RWPE1 (cell line): ENCODE results near the gene ELF4.
A peak's percentile ranks its signal among the peaks of the same experiment; 100 is the strongest.

ENCODE experiments used
- CTCF ChIA-PET: fragments of 350-600 bp; sonication (Branson Sonifier 250); formaldehyde crosslinking; extraction: SDS; loops from one replicate; lab custom pipeline; 2021; lab: Yijun Ruan, JAX
- POLR2A ChIA-PET: fragments of 400-600 bp; formaldehyde crosslinking; extraction: SDS; loops from one replicate; lab custom pipeline; 2020; ENCODE audit warnings: antibody characterized with exemption; ENCODE audit not compliant: low non-redundant PET; lab: Yijun Ruan, JAX
- DNase-seq: peaks from one replicate; pipeline ENCODE4 v3.0.0; 2012; ENCODE audit warnings: low spot score
- H3K27ac ChIP-seq: fragments of 450-650 bp; 2 replicates; pipeline ENCODE4 v1.5.1; 2017
- CTCF ChIP-seq: fragments of 450-650 bp; conservative IDR thresholded peaks from 2 replicates; pipeline ENCODE4 v1.5.1; 2017; ENCODE audit warnings: low read depth, mild to moderate bottlenecking

The ELF4 gene

DNA sequence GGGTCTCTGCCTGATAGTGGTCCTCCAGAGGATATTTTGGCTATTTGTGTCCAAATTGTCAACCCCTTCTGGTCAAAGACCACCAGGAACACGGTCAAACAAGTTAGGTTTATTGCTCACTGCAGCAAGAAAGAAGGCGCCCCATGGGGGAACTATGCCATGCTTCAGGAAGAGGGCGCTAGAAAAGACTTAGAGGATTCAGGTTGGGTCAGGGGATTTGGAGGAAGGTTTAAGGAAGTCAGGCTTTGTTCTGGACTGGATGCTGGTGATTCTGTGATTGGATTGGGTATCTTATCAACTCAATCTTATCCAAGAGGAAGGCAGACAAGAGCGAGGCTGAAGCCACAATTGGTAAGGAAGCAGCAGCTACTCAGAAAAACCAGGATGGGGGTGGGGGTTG, 14.3 kb upstream of the ELF4 start:
- peak overlapping the region; percentile 91 for H3K27ac ChIP-seq
- no peak for DNase-seq
- TF ChIP-seq CTCF = no peak
- CTCF ChIA-PET = no interaction called here
- POLR2A ChIA-PET = no interaction called here

- no peak for DNase-seq
- CTCF ChIA-PET = interaction anchor here (1.3 kb wide), 1 partner anchor 9 kb away, joined by 5 read pairs; no protein-coding TSS in a partner anchor
- POLR2A ChIA-PET = interaction anchor here (0.7 kb wide), 2 partner anchors 44 to 49 kb away, joined by 3 to 14 read pairs; no protein-coding TSS in a partner anchor
- TF ChIP-seq CTCF = no peak
- H3K27ac ChIP-seq = peak overlapping the region; percentile 86
Observed at GRCh38 chrX:130121505-130121800, 11.2 kb upstream of the ELF4 start.

- peak overlapping the region; percentile 86 for H3K27ac ChIP-seq
- ChIA-PET POLR2A (interaction anchor here (0.7 kb wide), 2 partner anchors 44 to 50 kb away, joined by 3 to 14 read pairs; no protein-coding TSS in a partner anchor), CTCF (interaction anchor here (0.7 to 1.3 kb wide), 3 partner anchors 9 to 26 kb away, joined by 3 to 5 read pairs (median 3); no protein-coding TSS in a partner anchor)
- DNase-seq = peak; percentile 70
- peak; percentile 71 for TF ChIP-seq CTCF
Observed at GRCh38 chrX:130120746-130121504, 10.6 kb upstream of the ELF4 start.

GRCh38 chrX:130120321-130120731, 10.0 kb upstream of the ELF4 start:
- ChIA-PET CTCF (interaction anchor here (0.7 to 0.9 kb wide), 3 partner anchors 18 to 36 kb away, joined by 3 read pairs; no protein-coding TSS in a partner anchor), POLR2A (no interaction called here)
- DNase-seq = no peak
- H3K27ac ChIP-seq = peak overlapping the region; percentile 86
- no peak for TF ChIP-seq CTCF

DNA sequence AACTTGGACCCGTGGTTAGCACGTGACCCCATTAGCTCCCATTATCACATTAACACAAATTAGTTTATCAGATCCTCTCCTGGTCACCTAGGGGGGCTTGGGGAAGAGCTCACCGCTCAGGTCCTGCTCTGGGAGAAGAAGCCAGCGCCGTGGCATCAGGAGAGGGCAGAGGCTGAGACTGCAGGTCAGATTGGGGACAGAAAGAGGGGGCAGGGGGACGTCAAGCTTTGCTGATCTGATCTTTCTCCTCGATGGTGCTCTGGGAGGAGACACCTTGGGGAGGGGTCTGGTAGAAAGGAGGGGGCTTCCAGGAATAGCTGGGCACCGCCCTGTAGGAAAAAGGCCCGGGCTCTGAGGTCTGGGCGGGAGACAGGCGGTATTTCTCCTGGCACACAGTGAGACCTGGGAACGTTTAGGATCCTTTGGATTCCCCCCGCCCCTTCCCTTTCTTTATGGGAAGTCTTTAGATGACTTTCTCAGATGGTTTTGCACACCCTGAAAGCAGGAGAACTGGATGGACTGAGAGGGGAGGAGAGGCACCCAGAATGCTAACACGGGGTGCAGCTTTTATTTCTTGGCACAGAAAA, 9.1 kb upstream of the ELF4 start:
- no peak for TF ChIP-seq CTCF
- ChIA-PET POLR2A (no interaction called here), CTCF (interaction anchor here (0.7 to 1.4 kb wide), 3 partner anchors 37 to 54 kb away, joined by 3 to 6 read pairs (median 3); no protein-coding TSS in a partner anchor)
- peak overlapping the region; percentile 77 for H3K27ac ChIP-seq
- DNase-seq = no peak

- peak overlapping the region; percentile 77 for H3K27ac ChIP-seq
- ChIA-PET POLR2A (no interaction called here), CTCF (interaction anchor here (1.0 to 1.4 kb wide), 3 partner anchors 10 to 55 kb away, joined by 3 to 6 read pairs (median 4); no protein-coding TSS in a partner anchor)
- DNase-seq = no peak
- TF ChIP-seq CTCF = no peak
Observed at GRCh38 chrX:130118441-130119311, 8.4 kb upstream of the ELF4 start.
